ENCODE data around the gene GATD1. TPM values are rescaled to one million over a fixed set of nuclear protein-coding genes. Genes with fewer than 3 reads are reported as not detected.

GATD1 gene
- total RNA-seq, 1 donor from 2014 or later, result 52.3 TPM

DNA sequence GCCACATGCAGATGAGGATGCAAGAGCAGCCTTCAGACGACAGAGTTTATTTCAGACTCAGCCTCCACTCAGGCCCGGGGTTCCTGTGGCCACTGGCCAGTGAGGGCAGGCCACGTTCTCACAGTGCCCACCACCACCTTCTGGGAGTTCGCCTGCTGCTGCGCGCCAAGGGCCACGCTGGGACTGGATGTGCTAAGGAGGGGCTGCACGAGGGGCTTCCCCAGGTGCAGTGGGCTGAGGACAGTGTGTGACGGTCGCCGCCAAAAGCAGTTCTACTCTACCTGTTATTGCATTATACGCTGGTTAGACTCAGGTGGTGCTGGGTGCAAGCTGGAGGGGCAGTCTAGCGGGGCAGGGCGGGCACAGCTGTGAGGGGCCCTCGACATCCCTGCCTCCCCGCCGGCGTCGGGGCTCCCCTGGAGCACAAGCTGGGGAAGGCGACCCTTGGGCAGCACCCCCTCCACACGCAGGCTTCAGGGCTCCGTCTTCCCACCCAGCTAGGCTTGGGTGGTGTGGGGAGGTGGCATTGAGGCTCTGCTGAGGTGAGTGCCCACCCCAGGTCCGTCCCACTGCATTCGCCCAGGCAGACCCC lies 9.9 kb upstream of the GATD1 start:
- Mint-ChIP-seq H3K4me1 (ENCODE audit: low read depth) (peaks cover 13% of the 10 kb centered on the region), H3K36me3 (ENCODE audit: low read depth) (peaks cover 5% of the 10 kb centered on the region), H3K27ac (ENCODE audit: unreplicated experiment) (no peak overlapping the region), H3K27me3 (ENCODE audit: low read depth) (no peaks in the 10 kb centered on the region), H3K4me3 (ENCODE audit: unreplicated experiment) (no peak overlapping the region), H3K9me3 (ENCODE audit: low read depth) (no peaks in the 10 kb centered on the region)
- TF ChIP-seq, protein P1, sequence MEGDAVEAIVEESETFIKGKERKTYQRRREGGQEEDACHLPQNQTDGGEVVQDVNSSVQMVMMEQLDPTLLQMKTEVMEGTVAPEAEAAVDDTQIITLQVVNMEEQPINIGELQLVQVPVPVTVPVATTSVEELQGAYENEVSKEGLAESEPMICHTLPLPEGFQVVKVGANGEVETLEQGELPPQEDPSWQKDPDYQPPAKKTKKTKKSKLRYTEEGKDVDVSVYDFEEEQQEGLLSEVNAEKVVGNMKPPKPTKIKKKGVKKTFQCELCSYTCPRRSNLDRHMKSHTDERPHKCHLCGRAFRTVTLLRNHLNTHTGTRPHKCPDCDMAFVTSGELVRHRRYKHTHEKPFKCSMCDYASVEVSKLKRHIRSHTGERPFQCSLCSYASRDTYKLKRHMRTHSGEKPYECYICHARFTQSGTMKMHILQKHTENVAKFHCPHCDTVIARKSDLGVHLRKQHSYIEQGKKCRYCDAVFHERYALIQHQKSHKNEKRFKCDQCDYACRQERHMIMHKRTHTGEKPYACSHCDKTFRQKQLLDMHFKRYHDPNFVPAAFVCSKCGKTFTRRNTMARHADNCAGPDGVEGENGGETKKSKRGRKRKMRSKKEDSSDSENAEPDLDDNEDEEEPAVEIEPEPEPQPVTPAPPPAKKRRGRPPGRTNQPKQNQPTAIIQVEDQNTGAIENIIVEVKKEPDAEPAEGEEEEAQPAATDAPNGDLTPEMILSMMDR (IDR thresholded peaks at IDR 0.05), result no peak
- DNase-seq (ENCODE audit: low spot score), result no peak

DNA sequence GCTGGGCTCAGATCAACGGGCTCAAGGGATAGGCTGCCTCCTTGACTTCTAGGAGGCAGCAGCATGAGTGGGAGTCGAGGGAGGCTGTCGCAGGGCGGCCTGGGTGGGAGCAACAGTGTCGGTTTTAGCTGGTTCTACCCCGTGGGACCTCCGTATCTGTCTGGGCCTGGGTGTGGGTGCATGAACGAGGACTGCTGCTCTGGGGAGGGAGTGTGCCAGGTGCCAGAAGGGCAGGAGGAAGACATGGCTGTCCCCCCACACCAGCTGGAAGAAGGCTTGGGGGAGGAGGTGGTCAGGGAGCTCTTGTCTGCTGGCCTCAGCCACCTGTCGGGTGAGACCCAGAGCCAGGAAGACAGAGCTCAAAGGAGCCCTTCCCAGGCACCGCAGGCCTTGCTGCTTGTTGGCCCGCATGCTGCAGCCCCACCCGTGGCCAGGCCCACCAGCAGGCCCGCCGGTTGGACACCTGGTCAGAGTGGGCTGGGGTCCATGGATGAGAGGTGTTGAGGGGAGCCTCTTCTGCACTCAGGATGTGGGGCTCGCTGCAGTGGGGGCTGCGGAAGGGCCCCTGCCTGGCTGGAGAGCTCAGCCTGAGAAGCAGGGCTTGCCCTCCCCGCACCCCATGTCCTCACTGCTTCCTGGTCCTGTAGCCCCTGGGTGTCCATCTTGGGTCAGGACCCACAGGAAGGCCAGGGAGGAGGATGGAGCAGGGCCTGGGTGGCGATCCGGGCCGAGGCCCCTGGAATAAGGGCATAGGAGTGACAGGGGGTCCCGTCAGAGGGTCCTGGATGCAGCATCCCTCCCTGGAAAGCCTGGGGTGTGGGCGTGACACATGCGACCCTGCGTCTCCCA lies 9.2 kb upstream of the GATD1 start:
- Mint-ChIP-seq H3K4me3 (ENCODE audit: unreplicated experiment) (no peak overlapping the region), H3K36me3 (ENCODE audit: low read depth) (peaks cover 5% of the 10 kb centered on the region), H3K27me3 (ENCODE audit: low read depth) (no peaks in the 10 kb centered on the region), H3K4me1 (ENCODE audit: low read depth) (peaks cover 15% of the 10 kb centered on the region), H3K27ac (ENCODE audit: unreplicated experiment) (no peak overlapping the region), H3K9me3 (ENCODE audit: low read depth) (no peaks in the 10 kb centered on the region)
- DNase-seq (ENCODE audit: low spot score), result no peak
- TF ChIP-seq, protein P1 (IDR thresholded peaks at IDR 0.05), result no peak

DNA sequence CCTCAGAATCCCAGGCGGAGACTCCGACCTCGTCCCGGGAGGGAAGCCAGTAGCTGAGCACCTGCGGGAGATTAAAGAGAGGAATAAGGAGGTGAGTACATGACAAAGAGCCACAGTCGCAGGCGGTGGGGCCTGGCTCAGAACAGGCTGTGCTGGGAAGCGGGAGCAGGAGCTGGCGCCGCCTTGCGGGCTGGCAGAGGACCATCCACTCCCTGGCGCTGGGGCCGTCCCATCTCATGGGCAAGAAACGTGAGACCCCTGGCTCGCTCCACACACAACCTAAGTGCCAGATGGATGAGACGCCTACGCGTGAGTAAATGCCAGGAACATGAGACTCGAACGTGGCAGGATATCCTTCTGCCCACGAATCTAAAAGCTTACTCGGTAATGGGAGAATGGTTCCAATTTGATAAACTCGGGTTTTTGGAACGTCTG lies 6.3 kb upstream of the GATD1 start:
- H3K27me3 Mint-ChIP-seq (ENCODE audit: low read depth), result no peaks in the 10 kb centered on the region
- peaks cover 5% of the 10 kb centered on the region for H3K36me3 Mint-ChIP-seq (ENCODE audit: low read depth)
- no peak for DNase-seq (ENCODE audit: low spot score)

DNA sequence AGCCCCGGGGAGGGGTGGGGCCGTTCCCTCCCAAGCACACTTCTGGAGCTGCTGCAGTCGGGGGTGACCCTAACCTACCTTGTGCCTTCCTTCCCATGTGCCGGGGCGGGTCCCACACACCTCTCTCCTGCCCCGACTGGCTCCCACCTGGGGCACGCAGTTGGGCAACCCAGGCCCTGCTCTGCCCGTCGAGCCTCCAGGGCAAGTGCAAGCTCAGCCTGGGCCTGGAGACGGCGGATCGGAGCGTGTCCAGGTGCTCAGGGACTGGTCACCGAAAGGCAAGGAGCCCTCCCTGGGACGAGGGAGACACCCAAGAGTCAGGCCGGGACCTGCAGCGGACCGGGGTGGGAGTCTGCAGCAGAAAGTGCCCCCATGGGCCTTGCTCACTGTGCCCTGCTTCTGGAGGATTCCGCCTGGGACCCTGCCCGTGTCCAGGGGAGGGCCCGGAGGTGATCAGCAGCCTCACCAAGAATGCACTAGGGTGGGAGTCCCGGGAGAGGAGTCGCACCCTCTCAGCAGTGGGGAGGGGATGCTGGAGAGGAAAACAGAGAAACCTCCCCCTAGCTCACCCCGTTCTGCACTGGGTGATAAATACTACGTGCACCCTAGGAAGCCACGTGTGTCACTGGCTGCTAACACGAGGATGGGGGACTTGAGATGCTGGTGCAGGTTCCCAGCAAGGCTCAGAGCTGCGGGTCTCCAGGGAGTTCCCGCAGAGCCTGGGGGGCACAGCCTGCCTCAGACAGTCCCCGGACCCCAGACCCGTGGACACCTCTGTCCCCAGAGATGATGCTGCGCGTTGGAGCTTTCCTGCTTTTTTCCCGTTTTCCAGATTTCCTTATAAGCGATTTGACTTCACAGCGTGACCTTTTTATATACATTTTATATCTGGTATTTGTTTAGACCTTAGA lies 5.2 kb upstream of the GATD1 start:
- peaks cover 5% of the 10 kb centered on the region for H3K36me3 Mint-ChIP-seq (ENCODE audit: low read depth)
- H3K4me3 Mint-ChIP-seq (ENCODE audit: unreplicated experiment), result no peak overlapping the region
- no peak overlapping the region for H3K27ac Mint-ChIP-seq (ENCODE audit: unreplicated experiment)
- TF ChIP-seq, protein P1 (IDR thresholded peaks at IDR 0.05), result no peak
- no peaks in the 10 kb centered on the region for H3K27me3 Mint-ChIP-seq (ENCODE audit: low read depth)
- peaks cover 33% of the 10 kb centered on the region for H3K4me1 Mint-ChIP-seq (ENCODE audit: low read depth)
- H3K9me3 Mint-ChIP-seq (ENCODE audit: low read depth), result no peaks in the 10 kb centered on the region
- no peak for DNase-seq (ENCODE audit: low spot score)

More for the DNA sequence above, 6.3 kb upstream of the GATD1 start:
- TF ChIP-seq, protein P1 (IDR thresholded peaks at IDR 0.05), result peak; percentile 84
- Mint-ChIP-seq H3K9me3 (ENCODE audit: low read depth) (no peaks in the 10 kb centered on the region), H3K27ac (ENCODE audit: unreplicated experiment) (peak overlapping the region; percentile 86), H3K4me3 (ENCODE audit: unreplicated experiment) (no peak overlapping the region), H3K4me1 (ENCODE audit: low read depth) (peaks cover 30% of the 10 kb centered on the region)

Data from chondrocyte (in vitro differentiated cells).